ENCODE data around the gene PLEKHH1.

The PLEKHH1 gene

DNA sequence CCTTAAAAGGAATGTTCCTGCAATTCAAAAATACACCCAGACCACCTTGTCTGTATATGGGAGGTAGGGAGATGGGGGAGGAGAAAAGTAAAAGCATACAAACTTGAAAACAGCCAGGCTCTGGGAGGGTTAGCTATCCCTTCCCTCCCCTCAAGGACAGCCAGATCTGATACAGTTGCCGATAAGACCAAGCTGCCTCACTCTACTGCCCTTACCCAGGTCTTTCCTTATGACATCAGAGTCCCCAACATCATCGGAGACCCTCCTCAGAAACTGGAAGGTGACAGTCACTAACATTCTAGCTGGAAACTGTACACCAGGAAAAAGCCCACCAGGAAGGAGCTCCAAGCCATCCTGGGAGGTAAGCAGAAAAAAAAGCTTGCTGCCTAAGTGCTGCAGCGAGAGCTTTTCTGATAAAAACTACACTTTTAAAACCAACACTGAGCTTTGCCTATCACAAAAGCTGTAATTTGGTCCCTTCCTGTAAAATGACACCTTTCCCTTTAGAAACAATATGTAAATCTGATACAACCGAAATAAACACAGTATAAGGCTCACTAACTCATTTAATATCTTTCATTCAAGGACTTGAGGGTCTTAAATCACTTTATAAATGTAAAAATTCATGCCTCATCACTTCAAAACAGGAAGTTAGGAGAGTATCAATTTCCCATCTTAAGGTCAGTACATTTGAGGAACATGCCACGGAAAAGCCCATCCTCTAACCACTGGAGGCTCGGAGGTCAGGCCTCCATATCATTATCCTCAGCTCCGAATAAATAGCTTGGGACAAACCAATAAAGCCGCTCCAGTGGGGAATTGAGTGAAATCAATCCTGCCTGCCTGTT lies 20.4 kb upstream of the PLEKHH1 start:
- DNase-seq = no peak

DNA sequence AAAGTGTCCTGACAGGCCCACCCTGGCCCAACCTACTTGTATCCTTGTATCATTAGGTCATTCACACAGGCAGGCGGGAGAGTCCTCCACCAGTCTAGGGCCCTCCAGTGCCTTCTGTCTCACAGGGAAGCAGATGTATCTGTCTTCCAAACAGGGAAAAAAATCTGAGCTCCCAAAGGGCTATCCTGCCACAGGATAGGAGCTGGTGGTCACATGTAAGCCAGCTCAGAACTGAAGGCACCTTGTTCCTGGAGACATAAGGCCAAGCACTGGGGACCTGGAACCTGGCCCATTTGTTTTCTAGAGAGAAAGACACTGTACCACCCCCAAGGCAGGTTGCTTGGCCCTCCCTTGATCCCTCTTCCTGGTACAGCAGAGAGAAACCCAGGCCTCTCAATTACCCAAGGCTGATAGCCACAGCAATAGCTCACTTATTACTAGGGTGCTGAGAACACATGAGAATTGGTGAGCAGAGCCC lies 19.4 kb upstream of the PLEKHH1 start:
- DNase-seq = no peak

DNA sequence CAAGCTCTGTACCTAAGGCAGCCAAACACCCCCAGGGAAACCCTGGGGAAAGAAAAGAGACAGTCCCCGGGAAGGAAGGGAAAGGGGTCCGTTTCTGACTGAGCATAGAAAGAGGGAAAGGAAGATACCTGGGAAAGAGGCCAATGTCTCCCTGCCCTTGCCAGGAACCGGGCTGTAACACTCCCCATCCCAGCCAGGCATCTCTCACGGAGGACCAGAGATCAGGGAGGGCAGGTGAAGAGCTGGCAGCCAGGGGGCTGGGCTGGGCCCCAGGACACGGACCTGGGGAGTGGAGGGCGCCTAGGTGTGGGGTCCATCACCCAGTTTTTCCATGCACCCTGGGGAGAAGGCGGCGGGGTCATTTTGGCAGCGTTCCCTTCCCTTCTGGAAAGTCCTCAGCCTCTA lies 18.9 kb upstream of the PLEKHH1 start:
- no peak for DNase-seq

DNA sequence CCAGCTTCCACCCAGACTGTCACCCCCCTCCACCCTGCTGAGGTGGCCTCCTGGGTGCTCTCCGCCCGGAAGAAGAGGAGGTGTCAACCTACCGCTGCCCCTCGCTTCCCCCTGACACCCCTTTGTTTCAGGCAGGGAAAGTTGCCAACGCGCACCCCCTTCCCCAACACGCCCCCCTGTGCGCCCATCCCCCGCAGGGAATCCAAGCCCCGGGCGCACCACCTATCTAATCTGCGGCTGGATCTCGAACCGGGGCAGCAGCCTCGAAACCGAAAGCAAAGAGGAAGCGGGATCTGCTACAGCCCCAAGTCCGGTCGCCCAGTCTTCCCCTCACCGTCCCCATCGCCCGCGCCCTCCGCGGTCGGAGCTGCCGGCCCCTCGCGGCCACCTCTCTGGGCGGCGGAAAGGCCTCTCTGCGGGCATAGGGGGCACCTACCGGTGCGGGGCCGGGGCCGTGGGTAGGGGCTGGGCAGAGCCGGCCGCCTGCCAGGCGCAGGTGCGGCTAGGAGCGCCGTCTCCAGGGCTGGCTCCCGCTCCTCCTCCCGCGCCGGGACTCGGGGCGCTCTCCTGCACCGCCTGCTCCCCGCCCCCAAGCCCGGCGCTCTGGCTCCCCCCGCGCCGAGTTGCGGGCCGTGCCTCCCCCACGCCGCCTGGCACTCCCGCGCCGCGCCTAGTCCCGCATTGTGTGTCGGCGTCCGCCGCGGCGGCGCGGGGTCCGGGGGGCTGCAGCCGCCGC lies 18.3 kb upstream of the PLEKHH1 start:
- peak; percentile 61 for DNase-seq

DNA sequence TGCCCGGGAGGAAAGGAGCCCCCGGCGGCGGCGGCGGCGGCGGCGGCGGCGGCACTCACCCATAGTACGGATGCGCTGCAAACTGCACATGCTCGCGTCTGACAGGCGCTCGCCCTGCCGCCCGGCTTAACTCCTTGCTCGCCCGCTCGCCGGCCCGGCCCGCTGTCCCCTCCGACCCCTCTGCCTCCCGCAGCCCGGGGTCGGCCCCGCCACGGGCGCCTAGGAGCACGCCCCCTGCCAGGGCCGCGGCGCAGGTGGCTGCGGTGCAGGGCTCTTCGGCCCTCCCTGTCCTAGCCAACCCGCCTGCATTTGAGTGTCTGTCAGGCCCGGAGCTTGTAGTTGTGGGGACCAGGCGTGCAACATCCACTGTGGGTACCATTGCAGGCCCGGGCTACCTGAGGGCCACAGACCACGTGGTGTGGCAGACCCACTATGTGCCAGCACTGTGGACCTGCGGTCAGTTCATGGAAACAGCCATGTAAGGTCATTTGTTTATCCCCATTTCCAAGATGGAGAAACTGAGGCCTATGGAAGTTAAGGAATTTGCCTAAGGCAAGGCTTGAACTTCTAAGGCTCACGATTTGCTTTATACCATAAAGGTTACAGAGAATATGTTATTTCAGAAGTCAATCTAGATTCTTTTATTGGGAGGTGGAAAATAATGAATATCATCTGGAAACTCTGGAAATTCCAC lies 17.6 kb upstream of the PLEKHH1 start:
- DNase-seq = peak; percentile 60

DNA sequence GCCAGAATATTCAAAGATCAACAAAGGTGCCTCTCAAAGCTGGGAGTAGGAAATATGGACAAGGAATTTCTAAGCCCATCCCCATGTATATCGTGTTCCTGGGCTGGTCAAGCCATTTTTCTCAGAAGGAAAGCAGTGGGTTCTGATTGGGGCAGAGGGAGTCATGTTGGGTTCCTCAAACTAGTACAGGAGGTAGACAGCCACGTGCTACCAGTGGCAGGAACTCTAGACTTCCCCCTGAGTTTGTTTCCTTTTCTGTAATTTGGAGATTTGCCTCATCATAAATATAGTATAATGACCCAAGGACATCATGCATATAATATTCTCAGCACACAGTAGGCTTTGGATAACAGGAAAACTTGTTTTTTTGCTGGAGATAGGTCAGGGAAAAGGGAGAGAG lies 16.4 kb upstream of the PLEKHH1 start:
- DNase-seq = no peak

DNA sequence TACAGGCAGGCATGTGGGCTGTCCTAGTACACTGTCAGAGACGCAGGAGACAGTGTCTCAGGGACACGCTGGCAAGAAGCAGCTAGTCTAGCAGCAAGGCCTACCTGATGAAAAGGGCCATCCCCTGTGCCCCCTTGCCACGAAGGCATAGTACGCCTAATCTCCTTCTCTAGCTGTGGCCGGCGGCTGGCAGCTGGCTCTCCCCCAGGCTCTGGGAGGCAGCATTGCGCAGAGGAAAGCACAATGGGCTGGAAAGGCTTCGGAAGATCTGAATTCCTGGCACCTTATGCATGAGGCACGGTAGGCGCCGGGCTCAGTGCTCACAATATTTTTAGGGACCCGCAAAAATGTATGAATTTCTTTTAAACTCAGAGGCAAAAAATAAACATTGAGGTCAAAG lies 16.0 kb upstream of the PLEKHH1 start:
- DNase-seq = no peak

DNA sequence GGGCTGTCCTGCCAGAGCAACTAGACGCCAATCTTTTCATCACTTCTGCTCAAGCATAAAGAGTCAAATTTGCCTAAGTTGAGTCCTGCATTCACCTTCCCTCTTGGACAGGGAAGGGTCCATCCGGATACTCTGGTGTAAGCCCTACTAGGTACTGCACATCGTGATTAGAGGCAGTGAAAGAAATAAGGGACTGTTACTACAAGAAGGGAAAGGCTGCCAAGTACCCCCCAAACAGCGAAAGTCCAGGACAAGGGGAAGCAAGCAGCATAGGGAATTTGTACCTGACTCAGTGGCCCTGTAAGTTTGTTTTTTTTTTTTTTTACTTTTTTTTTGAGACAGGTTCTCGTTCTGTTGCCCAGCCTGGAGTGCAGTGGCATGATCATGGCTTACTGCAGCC lies 13.7 kb upstream of the PLEKHH1 start:
- no peak for DNase-seq

DNA sequence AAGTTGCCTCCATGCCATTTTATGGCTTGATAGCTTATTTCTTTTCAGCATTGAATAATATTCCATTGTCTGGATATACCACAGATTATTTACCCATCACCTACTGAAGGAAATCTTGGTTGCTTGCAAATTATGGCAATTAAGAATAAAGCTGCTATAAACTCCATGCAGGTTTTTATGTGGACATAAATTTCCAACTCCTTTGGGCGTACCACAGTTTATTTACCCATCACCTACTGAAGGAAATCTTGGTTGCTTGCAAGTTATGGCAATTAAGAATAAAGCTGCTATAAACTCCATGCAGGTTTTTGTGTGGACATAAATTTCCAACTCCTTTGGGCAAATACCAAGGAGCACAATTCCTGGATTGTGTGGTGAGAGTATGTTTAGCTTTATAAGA lies 12.6 kb upstream of the PLEKHH1 start:
- no peak for DNase-seq

DNA sequence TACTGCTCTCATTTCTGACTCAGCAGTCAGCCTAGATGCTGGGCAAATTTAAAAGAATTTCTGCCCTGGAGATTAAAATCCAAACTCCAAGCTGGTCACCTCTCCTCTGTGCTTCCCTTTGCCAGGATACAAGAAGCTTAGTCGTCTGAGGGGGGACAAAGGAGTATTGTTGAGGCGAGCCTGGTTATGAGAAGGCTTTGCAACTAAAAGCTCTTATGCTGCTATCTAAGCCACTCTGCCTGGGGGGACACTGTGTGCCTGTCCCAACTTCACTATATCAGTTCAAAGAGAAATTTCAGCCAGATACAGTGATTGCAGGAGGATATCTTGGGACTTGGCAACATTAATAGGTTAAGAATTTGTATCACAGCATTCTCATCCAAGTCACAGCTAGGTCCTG lies 10.8 kb upstream of the PLEKHH1 start:
- no peak for DNase-seq

DNA sequence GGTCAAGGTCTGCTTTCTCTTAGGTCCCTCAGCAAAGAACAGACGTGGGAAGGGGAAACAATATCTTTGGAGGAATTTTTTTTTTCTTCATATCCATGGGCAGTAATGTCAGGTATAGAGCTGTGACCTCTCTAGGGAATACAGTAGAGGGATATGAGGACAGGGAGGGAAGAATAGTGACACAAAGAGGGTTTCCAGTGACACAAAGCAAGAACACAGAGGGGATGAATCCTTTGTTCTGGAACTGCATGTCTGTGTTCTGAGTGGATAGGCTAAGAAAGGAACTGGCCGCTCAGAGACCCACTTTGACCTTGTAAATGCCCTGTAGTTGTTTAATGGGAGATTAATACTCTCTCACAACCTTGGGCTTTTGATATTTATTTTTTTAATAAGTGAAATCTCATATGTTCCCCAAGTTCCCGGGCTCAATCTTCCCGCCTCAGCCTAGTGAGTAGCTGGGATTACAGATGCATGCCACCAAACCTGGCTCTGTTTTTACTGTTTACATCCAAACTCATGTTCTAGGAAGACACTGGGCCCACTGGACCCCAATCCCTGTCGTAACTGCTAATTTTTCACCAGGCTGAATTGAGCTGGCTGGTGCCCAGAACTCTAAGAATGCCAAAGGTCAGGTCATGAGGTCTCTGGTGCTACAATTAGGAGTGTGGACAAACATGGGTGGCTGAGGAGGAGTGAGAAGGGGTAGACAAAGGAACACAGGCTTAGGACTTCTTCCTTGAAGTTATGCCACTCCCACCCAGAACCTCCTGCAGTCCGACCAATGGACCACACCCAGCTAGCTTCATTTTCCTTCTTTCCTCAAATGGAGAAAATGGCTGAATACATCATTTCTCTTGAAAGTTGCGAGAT lies 9.1 kb upstream of the PLEKHH1 start:
- no peak for DNase-seq

DNA sequence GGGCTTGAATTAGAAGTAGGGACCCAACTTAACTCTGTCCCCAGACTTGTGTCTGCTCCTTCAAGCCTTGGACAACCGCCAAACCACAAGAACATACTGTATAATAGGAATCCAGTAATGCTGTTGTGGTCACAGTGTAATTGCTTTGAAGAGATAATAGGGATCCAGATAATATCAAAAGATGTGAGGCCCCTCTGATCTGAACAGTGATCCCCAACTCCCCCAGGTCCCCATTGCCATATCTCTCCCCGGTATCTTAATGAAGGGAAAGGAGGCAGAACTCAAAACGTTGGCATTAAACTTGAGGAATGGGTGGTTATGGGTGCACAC lies 8.5 kb upstream of the PLEKHH1 start:
- DNase-seq = no peak

DNA sequence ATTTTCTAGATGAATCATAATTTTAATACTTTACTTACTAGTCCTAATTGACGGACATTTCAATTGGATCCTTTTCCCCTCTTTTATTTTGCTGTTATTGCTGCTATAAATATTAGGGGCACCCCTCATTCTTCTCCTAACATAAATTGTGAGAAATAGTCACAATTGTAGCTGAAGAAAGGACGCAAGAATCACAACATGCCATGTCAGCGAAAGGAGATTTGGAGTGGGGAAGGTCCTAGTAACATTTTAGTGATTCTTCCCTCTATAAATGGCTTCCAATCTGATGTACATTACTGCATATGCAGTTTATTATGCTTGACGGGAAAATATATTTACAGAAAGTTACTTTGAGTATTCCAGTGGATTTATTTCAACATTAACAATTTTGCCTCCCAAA lies 7.7 kb upstream of the PLEKHH1 start:
- DNase-seq = no peak

DNA sequence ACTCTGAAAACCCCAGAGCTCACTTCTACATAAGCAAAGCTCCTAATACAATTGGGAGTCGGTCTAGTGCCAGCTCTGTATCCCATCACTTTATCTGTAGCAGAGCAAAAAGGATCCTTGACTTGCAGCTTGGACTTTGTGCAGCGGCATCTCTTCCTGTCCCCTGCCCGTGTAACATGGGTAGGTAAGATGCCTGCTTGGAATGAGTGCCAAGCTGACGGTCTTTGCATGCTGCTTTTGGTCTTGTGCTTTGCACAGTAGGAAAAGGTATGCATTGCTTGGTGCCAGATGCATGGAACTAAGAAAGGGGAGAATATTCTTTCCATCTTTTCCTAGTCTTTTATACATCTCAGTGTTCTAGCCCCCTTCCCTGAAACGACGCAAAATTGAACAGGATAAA lies 6.9 kb upstream of the PLEKHH1 start:
- DNase-seq = no peak

DNA sequence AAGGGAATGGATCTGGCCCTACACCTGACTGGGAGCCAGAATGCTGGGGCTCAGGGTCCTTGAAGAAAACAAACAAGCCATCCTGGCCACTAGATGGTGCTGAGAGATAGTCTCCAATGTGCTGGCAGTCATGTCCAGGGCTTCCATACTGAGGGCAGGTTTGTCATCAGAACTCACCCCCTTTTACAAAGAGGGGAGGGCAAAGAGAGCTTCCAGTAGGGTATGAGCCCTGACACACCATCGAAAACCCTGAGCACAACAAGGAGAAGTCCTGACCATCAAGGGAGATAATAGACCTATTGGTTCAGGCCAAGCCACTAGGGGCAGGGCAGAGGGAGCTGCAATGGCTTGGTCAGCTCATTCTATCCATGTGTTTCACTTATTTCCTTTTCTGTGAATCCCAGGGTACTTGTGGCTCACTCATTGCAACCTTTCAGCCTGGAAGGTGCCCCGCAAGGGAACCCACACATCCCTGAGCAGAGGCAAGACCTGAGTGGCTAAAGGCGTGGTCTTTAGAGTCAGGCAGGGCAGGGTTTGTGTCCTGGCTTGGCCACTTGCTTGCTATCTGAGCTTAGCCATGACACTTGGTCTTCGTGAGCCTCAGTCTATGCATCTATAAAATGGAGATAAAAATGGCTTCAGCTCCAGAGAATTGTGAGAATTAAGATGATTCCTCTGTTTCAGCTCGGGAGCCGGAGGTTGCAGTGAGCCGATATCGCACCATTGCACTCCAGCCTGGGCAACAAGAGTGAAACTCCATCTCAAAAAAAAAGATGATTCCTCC lies 6.2 kb upstream of the PLEKHH1 start:
- DNase-seq = peak; percentile 27

DNA sequence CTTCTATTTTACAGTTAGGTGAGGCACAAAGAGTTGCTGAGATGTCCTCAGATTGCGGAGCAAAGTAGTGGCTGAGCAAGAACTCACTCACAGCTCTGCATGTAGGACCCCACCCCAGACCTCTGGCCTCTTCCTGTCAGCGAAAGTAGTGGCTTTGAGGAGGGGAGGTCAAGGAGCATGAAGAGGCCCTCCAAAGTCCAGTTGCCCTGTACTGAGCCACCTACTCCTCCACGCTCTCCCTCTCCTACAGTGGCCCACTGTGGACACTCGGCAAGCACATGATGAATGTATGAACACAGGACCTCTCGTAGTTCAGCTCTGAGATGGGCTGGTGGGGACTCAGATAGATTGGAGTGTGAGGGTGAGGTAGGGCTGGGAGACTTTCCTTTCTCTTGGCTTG lies 5.3 kb upstream of the PLEKHH1 start:
- DNase-seq = no peak

DNA sequence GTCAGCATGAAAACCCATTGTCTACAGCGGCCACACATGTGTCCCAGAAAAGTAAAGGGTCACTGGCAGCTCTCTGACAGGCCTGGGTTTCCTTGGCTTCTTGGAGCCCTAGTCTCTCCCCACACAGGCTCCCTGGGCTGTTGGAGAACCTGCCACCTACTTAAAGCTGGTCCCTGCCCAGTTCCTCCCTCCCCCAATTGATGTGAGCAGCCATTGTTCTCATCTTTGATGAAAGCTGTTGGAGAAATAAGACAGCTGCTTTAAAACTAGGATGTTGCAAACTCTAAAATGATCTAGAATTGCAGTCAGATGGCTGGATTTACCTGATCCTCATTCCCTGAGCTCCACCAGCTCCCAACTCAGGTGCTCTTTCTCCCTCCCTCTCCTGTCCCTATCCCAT lies 4.8 kb upstream of the PLEKHH1 start:
- no peak for DNase-seq

DNA sequence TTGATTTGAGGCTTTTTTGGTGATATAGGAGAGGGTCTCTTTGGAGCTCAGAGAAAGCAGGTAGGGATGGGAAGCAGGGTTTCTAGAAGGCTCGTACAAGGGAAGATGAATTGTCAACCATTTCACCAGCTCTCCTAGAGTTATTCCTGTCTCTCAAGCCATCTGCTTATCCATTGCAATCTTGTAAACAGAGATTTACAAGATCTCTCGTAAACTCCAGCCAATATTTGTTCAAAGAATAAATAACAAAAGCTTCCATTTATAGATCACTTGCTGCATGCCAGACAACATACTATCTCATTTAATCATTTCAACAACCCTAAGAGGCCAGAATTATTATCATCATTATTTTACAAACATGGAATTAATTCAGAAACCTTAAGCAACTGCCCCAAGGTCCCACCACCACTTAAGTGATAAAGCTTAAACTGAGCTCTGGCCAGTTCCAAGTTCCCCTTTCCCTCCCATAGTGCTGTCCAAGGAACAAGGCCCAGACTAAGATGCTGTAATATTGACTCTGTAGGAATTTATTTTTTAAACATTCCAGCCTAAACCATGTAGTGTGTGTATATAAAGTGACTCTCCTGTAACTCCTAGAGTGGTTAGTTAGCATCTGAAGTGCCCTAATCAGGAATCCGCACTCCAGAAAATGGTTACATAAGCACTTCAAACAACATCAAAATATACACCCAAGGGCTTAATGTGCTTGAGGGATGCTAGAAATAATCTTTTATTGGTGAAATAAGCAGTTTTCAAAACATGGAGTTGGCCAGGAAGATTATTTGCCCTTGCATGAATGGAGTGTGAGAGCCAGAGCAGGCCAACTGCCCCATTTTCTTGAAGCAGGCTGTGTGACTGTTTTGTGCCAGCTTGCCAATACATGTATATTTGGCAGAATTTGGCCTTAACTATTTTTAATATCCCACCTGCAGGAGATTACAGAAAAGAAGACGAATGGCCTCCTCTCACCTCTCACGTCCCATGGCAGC lies 2.8 kb upstream of the PLEKHH1 start:
- no peak for DNase-seq

DNA sequence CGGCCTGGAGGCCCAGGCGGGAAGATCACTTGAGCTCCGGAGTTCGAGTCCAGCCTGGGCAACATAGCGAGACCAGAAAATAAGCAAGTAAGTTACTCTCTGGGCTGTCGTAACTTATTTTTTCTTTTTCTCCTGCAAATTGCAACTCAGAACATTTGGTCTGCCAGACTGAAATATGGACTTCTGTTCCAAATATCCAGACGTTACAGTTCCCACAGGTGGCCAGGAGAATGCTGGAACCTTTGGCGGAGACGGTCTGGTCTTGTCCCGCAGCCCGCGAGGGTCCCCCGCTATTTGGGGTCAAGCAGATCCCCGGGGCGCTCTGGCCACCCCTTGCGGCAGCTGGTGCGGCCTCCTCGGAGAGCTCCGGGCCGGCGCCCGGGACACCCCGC lies 488 bp upstream of the PLEKHH1 start:
- no peak for DNase-seq

DNA sequence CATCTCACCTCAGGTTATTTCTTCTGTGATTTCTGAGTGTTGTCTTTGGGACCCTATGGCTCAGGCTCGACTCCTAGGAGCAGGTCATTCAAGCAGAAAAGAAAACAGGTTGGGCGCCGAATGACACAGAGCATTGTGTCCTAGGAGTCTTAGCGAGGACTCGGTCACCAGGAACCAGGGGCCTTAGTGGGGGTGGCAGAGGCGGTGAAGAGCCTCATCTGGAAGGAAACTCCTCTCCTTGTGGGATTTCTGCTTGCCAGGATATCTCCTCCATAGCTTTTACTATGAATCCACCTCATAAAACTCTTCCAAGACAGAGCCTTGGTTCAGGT lies 630 bp downstream of the PLEKHH1 start:
- DNase-seq = no peak

DNA sequence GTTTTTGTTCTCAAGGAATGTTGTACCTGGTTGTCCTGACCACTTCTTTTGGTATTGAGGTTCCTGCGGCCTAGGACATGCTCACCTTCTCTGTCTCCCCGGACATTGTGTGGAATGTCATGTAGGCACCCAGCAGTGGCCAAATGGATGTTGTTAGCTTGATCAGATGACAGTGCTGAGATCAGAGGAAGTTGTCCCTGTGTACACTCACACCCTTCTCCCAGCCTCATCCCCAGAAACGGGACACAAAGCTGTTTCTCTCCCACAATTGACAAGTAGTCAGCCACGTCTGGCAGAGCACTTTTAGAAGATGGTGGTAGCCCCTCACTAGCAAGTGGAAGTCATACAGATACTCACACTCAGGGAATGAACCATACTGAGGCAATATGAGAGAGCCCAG lies 3.0 kb downstream of the PLEKHH1 start:
- no peak for DNase-seq

Data from activated T-cell treated with anti-CD3 and anti-CD28 coated beads, Interleukin-2, amount 50 U/mL, for 1 hour (primary cell).